Activated T-cell treated with anti-CD3 and anti-CD28 coated beads, Interleukin-2, amount 50 U/mL, for 48 hours (primary cell): ENCODE data around the gene TBC1D4.
"Not testable (repeated sequence)": the region's sequence is repeated elsewhere in the genome, so short reads cannot be mapped to it uniquely, and the experiment has no call there.

Experiments
- DNase-seq, 2 experiments: peaks; one replicate each; pipeline ENCODE4 v3.0.0-alpha.2; 2020

The TBC1D4 gene

DNA sequence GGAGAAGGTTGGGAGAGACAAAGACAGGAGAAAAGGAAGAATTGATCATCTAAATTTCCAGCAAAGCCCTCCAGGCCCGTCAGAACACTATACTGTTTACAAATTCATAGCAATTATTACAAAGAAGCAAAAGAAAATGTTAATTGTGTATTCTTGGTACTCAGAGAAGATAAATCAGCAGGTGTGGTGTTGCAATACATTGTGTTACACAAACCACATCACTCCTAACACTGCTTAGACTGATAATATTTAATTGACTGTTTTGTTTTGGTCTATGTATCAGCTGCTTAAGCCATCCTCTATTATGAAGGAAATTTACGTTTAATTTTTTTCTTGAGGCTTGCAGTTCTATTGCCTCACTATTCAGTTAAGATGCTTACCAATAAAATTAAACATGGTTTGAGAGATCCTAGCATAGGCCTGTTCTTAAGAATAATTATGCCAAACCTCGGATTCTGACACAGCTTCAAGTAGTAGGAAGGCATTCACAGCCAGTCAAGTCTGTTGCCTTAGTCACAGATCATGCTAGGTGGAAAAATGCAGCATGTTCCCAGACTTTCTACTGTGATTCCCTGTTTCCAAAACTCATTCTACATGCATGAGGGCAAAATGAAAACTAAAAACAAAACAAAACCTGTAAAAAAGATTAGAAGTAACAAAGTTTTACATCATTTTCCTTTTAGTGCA lies 129.2 kb downstream of the TBC1D4 start:
- DNase-seq, result no peak

DNA sequence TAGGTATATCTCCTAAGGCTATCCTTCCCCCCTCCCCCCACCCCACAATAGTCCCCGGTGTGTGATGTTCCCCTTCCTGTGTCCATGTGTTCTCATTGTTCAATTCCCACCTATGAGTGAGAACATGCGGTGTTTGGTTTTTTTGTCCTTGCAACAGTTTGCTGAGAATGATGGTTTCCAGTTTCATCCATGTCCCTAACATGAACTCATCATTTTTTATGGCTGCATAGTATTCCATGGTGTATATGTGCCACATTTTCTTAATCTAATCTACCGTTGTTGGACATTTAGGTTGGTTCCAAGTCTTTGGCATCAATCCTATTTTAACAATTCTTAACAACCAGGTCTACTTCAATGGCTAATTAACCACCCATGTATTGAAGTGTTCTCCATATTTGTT lies 130.4 kb downstream of the TBC1D4 start:
- DNase-seq, result not testable (repeated sequence)

DNA sequence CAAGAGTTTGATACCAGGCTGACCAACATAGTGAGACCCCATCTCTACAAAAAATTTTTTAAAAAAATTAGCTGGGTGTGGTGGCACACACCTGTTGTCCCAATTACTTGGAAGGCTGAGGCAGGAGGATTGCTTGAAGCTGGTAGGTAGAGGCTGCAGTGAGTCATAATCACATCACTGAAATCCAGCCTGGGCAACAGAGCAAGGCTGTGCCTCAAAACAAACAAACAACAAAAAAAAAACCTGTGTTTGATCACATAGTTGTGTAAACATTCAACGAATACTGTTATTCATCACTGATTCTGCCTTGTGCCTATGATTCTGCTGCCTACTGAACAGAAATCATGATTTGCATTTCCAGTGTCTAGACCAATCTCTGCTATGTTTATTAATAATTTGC lies 134.0 kb downstream of the TBC1D4 start:
- DNase-seq, result no peak

DNA sequence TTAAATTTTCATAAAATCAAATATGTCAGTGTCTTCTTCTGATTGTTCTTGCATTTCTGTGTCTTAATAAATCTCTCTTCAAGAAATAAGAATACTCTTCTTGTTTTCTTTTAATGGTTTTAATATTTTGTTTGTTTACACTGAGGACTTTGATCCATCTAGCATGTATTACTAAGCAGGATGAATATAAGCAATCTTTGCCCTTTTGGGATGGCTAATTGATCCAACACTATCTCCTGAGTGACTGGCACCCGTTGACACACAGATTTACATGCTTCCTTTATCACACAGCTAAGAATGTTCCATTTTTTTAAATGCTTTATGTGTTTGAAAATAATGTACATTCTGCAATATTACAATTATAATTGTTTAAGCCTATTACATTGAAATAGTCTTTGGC lies 134.5 kb downstream of the TBC1D4 start:
- DNase-seq, result no peak

DNA sequence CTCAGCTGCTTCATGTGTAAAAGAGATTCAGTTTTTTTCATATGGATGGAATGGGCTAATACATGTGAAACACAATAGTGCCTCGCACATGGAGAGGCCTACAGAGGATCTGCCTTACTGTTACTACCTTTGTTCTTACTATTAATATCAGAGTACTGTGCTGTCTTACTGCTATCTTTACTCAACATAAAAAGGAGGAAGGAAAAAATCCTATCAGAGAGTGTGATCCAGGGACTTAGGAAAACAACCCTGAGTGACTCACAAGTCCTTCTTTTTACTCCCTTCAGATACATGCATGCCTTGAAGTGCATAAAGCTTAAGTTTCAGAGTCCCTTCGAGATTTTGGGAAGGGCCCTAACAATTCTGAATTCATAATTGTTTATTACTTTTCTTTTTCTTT lies 136.8 kb downstream of the TBC1D4 start:
- no peak for DNase-seq

DNA sequence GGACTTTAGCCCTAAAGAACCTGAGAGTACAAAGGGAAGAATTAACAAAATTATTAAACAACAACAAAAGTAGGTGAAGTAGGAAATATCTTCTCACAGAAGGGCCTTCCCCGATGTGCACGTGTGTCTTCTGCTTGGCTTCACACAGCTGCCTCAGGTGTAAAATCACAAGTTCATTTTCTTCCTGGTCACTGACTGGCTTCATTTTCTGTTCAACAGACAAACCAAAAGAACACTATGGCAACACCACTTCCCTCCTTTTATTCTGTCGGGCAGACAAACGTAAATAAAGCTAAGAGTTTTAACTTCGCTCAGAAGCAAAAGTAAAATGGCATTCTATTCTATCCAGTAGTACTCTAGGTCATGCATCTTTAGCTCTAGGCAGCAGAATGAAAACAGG lies 140.9 kb downstream of the TBC1D4 start:
- no peak for DNase-seq

DNA sequence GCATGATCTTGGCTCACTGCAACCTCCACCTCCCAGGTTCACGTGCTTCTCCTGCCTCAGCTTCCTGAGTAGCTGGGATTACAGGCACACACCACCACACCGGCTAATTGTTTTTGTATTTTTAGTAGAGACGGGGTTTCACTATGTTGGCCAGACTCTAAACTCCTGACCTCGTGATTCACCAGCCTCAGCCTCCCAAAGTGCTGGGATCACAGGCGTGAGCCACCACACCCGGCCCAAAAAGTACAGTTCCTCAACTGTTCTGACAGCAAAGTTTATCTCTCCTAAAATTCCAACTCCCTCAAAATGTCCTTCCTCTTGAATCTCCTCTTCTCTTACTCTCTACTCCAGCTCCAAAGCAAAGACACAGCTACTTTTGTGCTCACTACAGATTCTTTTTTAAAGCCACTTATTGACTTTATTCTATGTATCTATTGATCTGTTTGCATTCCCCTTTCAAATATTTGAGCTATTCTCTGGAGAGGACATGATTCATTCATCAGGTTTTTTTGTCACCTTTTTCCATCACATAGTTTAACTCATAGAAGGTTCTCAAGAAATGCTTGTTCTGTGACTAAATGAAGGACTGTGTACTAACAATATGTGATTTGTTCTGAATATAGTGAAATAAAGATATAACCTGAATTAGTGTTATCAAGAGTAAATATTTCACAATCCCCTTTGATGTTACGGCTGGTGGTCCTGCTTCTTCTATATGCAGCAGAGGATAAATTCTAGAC lies 142.2 kb downstream of the TBC1D4 start:
- DNase-seq, result no peak

DNA sequence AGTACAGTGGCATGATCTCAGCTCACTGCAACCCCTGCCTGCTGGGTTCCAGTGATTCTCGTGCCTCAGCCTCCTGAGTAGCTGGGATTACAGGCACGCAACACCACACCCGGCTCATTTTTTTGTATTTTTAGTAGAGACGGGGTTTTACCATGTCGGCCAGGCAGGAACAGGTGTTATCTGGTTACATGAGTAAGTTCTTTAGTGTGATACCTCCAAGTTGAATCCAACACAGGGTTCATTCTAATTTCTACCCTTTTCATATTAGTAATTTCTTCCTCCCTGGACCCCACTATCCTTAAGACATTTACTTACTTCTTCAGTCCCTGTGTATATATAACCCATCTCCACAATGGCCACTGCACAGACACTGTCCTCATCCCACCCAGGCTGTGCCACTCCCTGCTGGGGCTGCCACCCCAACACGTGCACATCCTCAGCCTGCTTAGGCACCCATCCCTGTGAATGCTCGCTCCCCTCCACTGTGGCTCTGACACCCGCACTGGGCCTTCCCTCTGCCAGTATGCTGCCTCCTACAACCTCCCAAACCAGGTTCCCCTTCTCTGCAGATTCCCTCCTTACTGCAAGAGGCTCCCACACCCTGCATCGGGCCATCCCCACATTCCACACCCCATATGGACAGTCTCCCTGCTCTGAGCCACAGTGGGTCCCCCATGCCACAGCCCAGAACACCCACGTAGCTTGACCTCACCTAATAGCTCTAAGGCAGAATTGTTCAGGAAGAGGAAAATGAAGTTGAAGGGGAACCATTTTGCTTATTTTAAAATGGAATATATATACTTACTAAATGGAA lies 147.1 kb downstream of the TBC1D4 start:
- DNase-seq, result no peak

DNA sequence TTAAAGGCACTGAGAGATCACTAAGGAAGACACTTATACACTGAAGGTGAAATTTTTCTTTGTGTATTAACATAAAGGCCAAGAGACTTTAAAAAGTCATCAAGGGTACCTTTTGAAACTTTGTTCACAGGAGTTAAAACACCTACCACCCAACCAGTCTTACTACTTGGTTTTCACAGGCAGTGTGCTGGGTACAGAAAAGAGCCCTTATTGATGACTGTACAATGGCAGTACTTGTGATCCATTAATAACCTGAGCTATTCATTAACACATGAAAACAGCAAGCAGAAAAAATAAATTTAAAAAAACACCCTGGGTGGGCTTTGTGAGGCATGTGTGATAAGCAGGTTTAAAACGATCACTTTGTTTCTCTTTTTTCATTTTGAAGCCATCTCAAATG lies 148.9 kb downstream of the TBC1D4 start:
- DNase-seq, result no peak

DNA sequence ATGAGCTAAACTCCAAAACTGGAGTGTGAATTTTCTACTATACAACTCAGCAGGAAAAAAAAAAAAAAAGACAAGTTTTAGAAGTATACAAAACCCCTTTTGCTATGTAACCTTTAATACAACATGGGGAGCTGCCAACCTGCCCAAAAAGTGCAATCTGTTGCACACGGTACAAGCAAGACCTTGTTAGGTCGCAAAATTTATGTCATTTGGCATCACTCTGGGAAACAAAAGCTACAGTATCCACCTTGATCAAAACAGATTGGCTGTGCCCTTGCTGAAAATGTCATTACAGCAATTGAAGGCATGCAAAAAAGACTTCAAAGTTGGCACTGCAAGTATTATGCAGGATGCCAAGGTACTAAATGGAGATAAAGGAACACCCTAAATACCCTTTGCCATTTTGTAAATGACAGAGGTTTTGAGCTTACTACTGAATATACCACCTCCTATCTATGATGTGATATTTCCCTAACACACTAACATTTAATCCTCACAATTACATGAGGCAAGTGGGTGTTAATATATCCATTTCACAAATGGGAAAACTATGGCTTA lies 150.1 kb downstream of the TBC1D4 start:
- DNase-seq, result no peak

DNA sequence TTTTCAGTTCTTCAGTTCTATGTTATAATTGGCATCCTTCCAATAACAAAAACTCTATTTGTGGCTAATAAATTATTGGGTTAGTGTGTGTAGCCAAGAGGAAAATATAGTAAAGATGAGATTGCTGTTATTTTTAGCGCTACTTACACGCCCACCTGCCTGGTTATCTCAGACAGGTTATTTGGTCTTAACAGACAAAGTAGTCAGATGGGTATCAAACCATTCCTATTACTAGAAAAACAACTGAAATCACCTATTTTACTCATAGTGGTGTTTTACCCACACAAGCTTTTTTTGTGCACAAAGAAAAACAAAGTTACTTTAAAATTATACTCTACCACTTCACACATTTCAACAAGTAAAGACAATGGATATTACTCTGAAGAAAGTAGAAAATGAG lies 151.2 kb downstream of the TBC1D4 start:
- DNase-seq, result no peak

DNA sequence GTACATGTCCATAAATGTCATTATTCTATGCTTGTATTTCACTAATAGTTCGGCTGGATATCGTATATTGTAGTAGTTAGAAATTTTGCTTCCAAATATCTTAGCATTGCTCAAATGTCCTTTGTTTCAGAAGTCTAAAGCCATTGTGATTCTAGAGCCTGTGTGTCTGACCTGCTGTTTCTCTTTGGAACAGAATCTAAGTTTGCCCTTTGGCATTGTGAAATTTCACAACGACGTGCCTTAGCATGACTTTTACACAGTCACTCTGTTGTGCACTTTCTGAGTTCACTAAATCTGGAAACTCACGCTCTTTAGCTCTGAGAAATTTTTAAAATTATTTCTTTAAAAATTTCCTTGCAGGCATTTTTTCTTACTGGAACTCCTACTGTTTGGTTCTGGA lies 152.2 kb downstream of the TBC1D4 start:
- no peak for DNase-seq

DNA sequence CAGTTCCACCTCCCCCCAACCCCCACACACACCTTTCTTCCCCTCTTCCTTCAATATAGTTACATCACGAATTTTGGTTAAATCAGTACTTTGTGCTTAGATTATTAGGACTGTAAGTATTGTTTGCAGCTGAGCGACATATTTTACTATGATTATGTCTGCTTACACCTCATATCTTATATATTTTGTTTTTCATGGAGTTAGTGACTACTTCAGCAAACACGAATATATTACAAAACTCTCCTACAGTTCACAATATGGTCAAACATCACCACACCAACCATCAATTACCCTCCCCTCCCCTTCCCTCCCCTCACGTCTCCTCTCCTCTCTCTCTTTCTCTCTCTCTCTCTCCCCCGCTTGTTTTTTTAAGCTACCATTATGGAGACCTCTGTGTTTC lies 152.9 kb downstream of the TBC1D4 start:
- no peak for DNase-seq

DNA sequence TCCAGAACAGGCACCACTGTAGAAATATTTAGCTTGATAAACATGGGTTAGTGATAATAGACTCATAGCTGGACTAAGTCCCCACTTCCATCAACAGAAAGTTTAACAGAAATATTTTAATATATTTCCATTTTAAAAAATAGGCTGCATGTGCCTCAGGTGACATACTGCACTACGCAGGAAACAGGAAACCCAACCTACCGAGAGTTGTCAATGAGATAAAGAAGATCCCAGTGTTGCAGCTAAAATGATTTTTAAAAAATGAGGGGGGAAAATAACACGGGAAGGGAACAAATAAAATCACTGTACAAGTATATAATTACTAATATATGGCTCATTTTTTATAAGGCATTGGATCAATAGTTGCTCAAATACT lies 154.8 kb downstream of the TBC1D4 start:
- no peak for DNase-seq

DNA sequence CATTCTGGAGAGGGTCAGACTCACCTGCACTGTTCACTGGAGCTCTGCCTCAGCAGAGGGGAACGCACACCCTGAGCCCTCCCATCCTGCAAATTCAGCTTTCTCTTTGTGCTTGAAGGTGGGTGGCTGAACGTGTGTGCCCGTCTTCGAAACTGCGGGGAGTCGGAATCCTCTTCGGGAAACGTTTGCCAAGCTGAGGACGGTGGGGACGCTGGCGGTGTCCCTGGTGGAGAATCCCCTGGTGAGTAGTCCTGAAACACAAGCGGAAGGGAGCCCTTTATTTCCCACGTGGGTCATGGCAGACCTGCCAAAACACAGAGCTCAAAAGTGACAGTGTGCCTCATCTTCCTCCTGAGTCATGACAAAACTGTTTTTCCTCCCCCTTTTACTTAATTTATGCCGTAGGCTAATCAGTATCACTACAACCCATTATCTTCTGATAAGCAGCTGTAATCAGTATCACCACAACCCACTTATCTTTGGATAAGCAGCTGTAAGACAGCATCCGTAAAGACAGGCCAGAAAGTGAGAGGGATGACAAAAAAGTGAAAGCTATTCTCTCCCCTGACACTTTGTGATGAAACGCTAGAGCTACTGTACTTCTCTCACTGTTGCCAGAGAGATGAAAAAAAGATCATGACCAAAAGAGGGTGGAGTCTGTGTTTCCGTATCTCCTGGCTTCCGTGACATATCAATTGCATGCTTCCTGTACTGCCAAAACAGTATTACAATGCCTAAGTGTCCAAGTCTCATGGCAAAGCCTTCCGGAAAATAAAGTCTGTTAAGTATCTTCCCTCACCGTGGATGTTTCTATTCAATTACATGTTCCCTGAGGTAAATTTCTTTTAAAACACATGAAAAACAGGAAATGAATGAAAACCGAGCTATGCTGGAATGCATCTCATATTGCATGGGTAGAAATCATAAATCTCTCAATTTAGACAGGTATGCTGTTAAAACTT lies 155.5 kb downstream of the TBC1D4 start:
- DNase-seq, result peak; percentile 74 to 75

DNA sequence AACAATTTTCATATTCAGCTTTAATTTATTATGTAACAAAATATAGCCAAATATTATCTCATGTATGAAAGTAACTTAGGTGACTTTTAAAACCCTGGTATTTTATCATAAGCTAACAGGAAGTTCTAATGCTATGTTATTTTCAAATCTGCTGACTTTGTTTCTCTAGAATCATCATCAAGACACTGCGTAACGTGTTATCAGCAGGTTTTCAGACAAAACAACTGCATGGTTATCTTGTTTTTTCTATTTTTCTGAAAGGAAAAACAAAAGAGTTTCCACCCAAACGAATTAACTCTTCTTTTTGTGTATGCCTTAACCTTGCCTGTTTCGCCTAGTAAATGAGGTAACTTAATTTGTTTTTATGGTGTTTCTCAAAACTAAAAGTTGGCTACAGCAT lies 156.3 kb downstream of the TBC1D4 start:
- DNase-seq, result no peak

DNA sequence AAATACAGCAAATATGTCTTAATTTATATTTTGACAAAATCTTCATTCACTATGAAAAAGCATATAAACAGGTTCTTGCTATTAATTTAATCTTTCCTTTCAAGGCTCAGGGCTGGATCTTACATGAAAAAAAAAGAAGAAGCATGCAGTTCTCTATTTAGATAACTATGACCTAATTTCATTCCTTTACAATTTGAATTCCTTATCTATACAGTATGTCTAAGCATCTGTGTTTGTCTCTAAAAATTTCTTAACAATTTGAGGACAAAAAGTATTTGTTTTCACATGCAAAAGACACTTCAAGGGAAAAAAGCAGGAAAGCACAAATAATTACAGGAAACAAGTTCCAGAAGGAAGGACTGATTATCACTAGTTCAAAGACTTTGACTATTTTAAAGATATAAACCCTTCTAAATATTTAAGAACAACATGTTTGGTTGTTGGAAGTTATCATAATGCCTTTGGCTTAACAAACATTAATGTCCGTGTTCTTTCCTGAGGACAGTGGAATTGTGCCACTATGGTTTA lies 157.5 kb downstream of the TBC1D4 start:
- no peak for DNase-seq

DNA sequence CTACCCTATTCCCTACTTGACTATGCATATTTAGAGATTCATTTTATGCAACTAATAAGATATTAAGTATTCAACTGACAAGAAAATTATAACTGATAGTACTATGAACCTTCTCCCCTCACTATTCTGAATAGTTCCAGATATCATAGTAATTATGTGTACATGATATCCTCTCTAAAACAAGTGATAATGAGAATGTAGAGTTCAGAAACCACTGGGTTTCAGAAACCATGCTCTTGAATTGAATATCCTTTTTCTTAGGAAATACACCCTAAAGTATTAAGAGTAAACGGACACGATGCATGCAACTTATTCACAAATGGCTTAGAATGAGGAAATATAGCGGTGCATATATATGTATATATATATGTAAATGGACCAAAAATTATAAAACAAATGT lies 160.9 kb downstream of the TBC1D4 start:
- DNase-seq, result no peak

DNA sequence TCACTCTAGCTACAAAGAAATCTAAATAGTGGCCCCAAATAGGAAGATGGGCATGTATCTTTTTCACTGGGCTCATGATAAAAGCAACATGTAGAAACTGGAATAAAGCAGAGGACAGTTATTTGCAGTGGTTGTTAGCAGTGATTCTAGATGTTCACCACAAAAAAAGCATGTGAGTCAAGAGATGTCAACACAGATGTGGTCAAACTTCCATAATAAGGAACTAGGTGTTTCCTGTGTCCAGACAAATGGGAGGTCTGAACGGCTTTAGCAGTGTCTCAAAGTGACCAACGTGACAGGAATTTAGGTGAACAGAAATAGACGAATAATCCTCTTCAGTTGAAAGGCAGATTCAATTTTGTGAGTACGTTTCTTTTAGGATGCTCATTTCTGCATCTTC lies 162.7 kb downstream of the TBC1D4 start:
- no peak for DNase-seq

DNA sequence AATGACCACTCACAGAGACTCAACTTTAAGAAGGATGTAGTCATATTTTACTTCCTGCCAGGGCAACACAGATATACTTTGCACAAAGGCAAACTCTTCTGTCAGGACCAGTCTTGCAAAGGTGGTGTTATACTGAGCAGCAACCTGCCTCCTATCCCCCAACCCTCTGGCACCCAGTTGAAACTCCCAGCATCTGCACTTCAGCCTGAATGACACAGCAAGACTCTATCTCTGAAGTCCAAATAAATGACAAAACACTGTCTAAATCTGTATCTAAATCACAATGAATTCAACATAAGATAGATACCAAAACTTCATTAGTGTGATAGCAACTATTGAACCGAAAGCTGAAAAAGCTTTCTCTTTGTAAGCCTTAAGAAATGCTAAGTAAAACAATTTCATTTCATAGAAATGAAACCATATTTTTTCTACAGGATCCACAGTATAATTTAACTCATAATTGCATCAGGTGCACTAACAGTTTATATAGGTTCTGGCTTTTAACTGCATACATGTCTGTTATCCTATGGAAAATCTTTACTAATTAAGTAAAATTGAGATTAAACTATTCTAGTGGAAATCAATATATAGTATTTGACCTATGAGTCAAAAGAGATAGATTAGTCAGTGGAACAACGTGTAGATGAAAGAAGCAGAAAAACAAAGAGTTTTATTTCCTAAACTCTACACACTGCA lies 163.7 kb downstream of the TBC1D4 start:
- DNase-seq, result peak; percentile 40 to 48

DNA sequence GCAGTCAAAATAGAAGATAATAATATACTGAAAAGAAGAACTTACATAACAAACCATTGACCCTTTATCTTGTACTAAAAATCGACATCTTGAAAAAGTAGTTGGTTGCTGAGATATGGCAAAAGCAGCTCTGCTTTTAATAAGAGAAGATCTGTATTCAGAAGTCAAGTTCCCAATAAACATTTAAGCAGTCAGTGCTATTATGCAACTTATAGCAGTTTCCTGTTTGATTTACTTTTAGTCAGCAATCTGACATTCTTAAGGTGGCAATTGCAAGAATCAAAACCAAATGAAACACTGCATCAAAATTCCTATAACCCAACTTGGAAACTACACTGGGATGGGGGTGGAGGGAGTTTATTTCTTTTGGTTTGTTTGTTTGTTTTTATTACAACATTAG lies 165.5 kb downstream of the TBC1D4 start:
- no peak for DNase-seq
